Natural killer cell (primary cell): Measurements from ENCODE around the gene PLK1. TPM values are rescaled to one million over a fixed set of nuclear protein-coding genes. Genes with fewer than 3 reads are reported as not detected.

Experiments
- ATAC-seq, 3 donors: fragments of 150-1000 bp in 2 of 3; fragments of 200-7000 bp in 1 of 3; cut with Tn5 transposase; 1 replicate in 1 of 3; 2 replicates in 2 of 3; pipeline ENCODE4 v1.10.0; 2021; ENCODE audit warnings: mild to moderate bottlenecking in 2 of 3, moderate library complexity in 2 of 3
- DNase-seq, 2 donors: peaks; one replicate each; pipeline versions ENCODE4 v3.0.0 to v3.0.0-alpha.2; 2013 to 2021; ENCODE audit warnings: mixed read lengths in 1 of 2
- H3K27ac ChIP-seq: one replicate; pipeline ENCODE4 v1.5.1; 2013; ENCODE audit warnings: mild to moderate bottlenecking, low read length
- H3K27me3 ChIP-seq: one replicate; pipeline ENCODE4 v1.6.1; 2013; ENCODE audit warnings: low read length; ENCODE audit not compliant: control insufficient read depth, insufficient read depth
- H3K36me3 ChIP-seq: one replicate; pipeline ENCODE4 v1.6.1; 2013; ENCODE audit warnings: low read length; ENCODE audit not compliant: control insufficient read depth, insufficient read depth
- H3K4me1 ChIP-seq: one replicate; pipeline ENCODE4 v1.6.1; 2013; ENCODE audit warnings: low read length; ENCODE audit not compliant: control insufficient read depth, insufficient read depth
- H3K4me3 ChIP-seq: one replicate; pipeline ENCODE4 v1.5.1; 2013; ENCODE audit warnings: low read length
- H3K9me3 ChIP-seq: one replicate; pipeline ENCODE4 v1.6.1; 2013; ENCODE audit warnings: low read length; ENCODE audit not compliant: control insufficient read depth, insufficient read depth
- H3K27ac Mint-ChIP-seq, 2 donors: one replicate each; pipeline ENCODE4 v1.8.0; 2022; ENCODE audit warnings: mild to moderate bottlenecking in 2 of 2, mixed read lengths in 2 of 2, moderate library complexity in 1 of 2
- H3K27me3 Mint-ChIP-seq, 2 donors: one replicate each; pipeline ENCODE4 v1.8.0; 2022; ENCODE audit warnings: low read depth in 2 of 2, mixed read lengths in 2 of 2
- H3K36me3 Mint-ChIP-seq: one replicate; pipeline ENCODE4 v1.8.0; 2022; ENCODE audit warnings: mixed read lengths
- H3K4me1 Mint-ChIP-seq, 2 donors: one replicate each; pipeline ENCODE4 v1.8.0; 2022; ENCODE audit warnings: mixed read lengths in 2 of 2
- H3K4me3 Mint-ChIP-seq: one replicate; pipeline ENCODE4 v1.8.0; 2022; ENCODE audit warnings: mild to moderate bottlenecking, moderate library complexity, mixed read lengths
- H3K9me3 Mint-ChIP-seq, 2 donors: one replicate each; pipeline ENCODE4 v1.8.0; 2022; ENCODE audit warnings: mixed read lengths in 2 of 2
- CTCF ChIP-seq: fragments of 200-600 bp; IDR thresholded peaks from one replicate; pipeline ENCODE4 v1.8.0; 2022; ENCODE audit warnings: antibody characterized with exemption
- WGBS: methylation state at CpG from one replicate; pipeline ENCODE4 v1.1.7; 2013; ENCODE audit warnings: missing lambda C conversion rate; ENCODE audit not compliant: insufficient coverage; 5-methylcytosine and 5-hydroxymethylcytosine counted together
- intact Hi-C: fragments of 100-400 bp; cut with micrococcal nuclease; formaldehyde crosslinking; loops from one replicate; pipeline ENCODE4 v1.14.2; 2022
- total RNA-seq, 4 donors: library from RNA; stranded (reverse); fragments of 120-200 nt in 1 of 4; gene quantifications; one replicate each; pipeline versions ENCODE4 v1.2.3 to v1.2.4, GENCODE V29; 2013 to 2022

PLK1 gene
- total RNA-seq, 3 donors from 2014 or later (not counting 1 experiment from before 2014, with no cell fraction given) = 0.66 to 2.9 (median 1.7) TPM

GRCh38 chr16:23705517-23705902 is 26.8 kb downstream of the PLK1 start:
- H3K4me1 Mint-ChIP-seq = no peaks in the 10 kb centered on the region
- WGBS = 88% methylated on average over 2 of the region's 2 CpGs
- intact Hi-C loops = no loop called here
- peaks cover 8% of the 10 kb centered on the region for H3K36me3 Mint-ChIP-seq
- Histone ChIP-seq H3K9me3 (no peaks in the 10 kb centered on the region), H3K4me3 (no peak overlapping the region), H3K27ac (no peak overlapping the region), H3K4me1 (no peaks in the 10 kb centered on the region), H3K27me3 (peaks cover under 1% of the 10 kb centered on the region), H3K36me3 (no peaks in the 10 kb centered on the region)
- no peak for TF ChIP-seq CTCF
- no peak overlapping the region for H3K4me3 Mint-ChIP-seq
- no peak for DNase-seq
- peaks cover 3 to 4% of the 10 kb centered on the region in 2 donors for H3K9me3 Mint-ChIP-seq
- no peak for ATAC-seq
- H3K27ac Mint-ChIP-seq = no peak overlapping the region
- H3K27me3 Mint-ChIP-seq = peaks cover 3 to 28% of the 10 kb centered on the region in 2 donors

- ATAC-seq (no peak), DNase-seq (no peak)
- Mint-ChIP-seq H3K9me3 (peaks cover 3 to 4% of the 10 kb centered on the region in 2 donors), H3K36me3 (peaks cover 8% of the 10 kb centered on the region), H3K27ac (no peak overlapping the region), H3K27me3 (peaks cover 7 to 37% of the 10 kb centered on the region in 2 donors), H3K4me1 (no peaks in the 10 kb centered on the region), H3K4me3 (no peak overlapping the region)
- Histone ChIP-seq H3K9me3 (peaks cover 4% of the 10 kb centered on the region), H3K36me3 (no peaks in the 10 kb centered on the region), H3K4me3 (no peak overlapping the region), H3K4me1 (no peaks in the 10 kb centered on the region), H3K27me3 (peaks cover 3% of the 10 kb centered on the region), H3K27ac (no peak overlapping the region)
- intact Hi-C loops = no loop called here
- TF ChIP-seq CTCF = no peak
- 90% methylated on average over 4 of the region's 4 CpGs for WGBS
Measured at GRCh38 chr16:23706439-23706838, 27.8 kb downstream of the PLK1 start.

- Mint-ChIP-seq H3K4me3 (no peak overlapping the region), H3K36me3 (no peaks in the 10 kb centered on the region), H3K4me1 (peaks cover 0 to 4% of the 10 kb centered on the region in 2 donors), H3K9me3 (no peaks in the 10 kb centered on the region), H3K27me3 (peaks cover 23 to 36% of the 10 kb centered on the region in 2 donors), H3K27ac (no peak overlapping the region)
- TF ChIP-seq CTCF = no peak
- H3K4me3 ChIP-seq = no peak overlapping the region
- no peak overlapping the region for H3K27ac ChIP-seq
- no peaks in the 10 kb centered on the region for H3K36me3 ChIP-seq
- H3K4me1 ChIP-seq = no peaks in the 10 kb centered on the region
- H3K9me3 ChIP-seq = peaks cover 4% of the 10 kb centered on the region
- no peak for DNase-seq
- H3K27me3 ChIP-seq = peaks cover 6% of the 10 kb centered on the region
- intact Hi-C loops = no loop called here
- ATAC-seq = no peak
Measured at GRCh38 chr16:23709536-23709935, 30.8 kb downstream of the PLK1 start.

GRCh38 chr16:23710008-23710407 is 31.3 kb downstream of the PLK1 start:
- 87% methylated on average over 2 of the region's 2 CpGs for WGBS
- Mint-ChIP-seq H3K27ac (no peak overlapping the region), H3K4me3 (no peak overlapping the region), H3K4me1 (peaks cover 0 to 4% of the 10 kb centered on the region in 2 donors), H3K9me3 (no peaks in the 10 kb centered on the region), H3K27me3 (peaks cover 27 to 36% of the 10 kb centered on the region in 2 donors), H3K36me3 (no peaks in the 10 kb centered on the region)
- TF ChIP-seq CTCF = no peak
- intact Hi-C loops = no loop called here
- peaks cover 4% of the 10 kb centered on the region for H3K9me3 ChIP-seq
- no peak for DNase-seq
- no peak for ATAC-seq
- no peak overlapping the region for H3K4me3 ChIP-seq
- H3K36me3 ChIP-seq = no peaks in the 10 kb centered on the region
- no peak overlapping the region for H3K27ac ChIP-seq
- no peaks in the 10 kb centered on the region for H3K4me1 ChIP-seq
- H3K27me3 ChIP-seq = peaks cover 6% of the 10 kb centered on the region
